Measurements from ENCODE around the gene GALR1.

Gene GALR1

DNA sequence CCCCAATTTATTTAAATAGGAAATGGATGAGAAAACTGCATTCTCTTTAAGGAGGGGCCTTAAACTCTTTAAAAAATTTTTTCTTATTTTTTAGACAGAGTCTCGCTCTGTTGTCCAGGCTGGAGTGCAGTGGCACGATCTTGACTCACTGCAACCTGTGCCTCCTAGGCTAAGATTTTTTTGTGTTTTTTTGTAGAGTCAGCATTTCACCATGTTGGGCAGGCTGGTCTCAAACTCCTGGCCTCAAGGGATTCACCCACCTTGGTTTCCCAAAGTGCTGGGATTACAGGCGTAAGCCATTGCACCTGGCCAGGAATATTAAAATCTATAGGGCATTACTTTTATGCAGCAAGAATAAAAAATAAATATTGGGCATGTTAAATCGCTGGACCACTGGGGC, 56.0 kb downstream of the GALR1 start:
- H3K27ac ChIP-seq, result no peak overlapping the region

DNA sequence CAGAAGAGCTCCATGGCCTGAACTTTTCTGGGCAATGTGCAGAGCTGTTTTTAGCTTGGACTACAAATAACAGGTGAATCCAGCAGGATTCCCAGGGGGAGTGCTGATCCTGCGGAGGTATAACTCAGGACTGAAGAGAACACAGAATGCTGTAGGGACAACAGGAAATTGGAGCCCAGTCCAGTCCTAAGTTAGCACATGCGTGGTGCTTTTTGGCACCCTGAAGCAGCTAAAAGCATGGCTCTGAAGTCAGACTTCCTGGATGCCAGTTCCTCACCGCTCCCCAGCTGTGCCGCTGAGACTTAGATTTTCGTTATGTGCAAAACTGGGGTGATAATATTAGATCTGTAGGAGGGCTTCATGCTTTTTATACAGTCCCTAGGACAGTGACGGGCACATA, 58.6 kb downstream of the GALR1 start:
- no peak for TF ChIP-seq CTCF (conservative IDR thresholded peaks at IDR 0.05)
- no peak for TF ChIP-seq ZFX (IDR thresholded peaks at IDR 0.05)
- H3K27ac ChIP-seq, result no peak overlapping the region

More for the DNA sequence above, 56.0 kb downstream of the GALR1 start:
- TF ChIP-seq ZFX (IDR thresholded peaks at IDR 0.05), result no peak
- TF ChIP-seq CTCF (conservative IDR thresholded peaks at IDR 0.05), result no peak

DNA sequence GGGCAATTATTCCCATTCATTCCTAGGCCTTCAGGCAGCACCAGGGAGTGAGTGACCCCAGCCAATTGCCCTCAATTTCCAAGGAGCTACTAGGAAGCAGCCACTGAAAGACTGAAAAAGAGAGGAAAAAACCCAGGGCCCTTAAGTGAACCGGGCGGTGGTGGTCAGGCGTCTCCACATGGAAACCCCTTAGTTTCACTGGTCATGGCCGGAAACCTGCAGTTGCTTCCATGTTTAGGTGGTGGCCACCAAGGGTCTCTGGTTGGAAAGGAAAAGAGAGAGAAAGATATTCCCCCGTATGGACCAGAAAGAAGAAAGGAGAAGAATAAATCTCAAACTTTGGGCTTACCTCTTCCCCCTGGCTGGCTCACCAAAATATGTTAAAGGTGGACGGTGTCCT, 64.9 kb downstream of the GALR1 start:
- H3K27ac ChIP-seq, result no peak overlapping the region
- TF ChIP-seq CTCF (conservative IDR thresholded peaks at IDR 0.05) (no peak), ZFX (IDR thresholded peaks at IDR 0.05) (no peak)

- no peak for TF ChIP-seq ZFX (IDR thresholded peaks at IDR 0.05)
- TF ChIP-seq CTCF (conservative IDR thresholded peaks at IDR 0.05), result no peak
- no peak overlapping the region for H3K27ac ChIP-seq
Measured at GRCh38 chr18:77314952-77315351, 65.3 kb downstream of the GALR1 start.

DNA sequence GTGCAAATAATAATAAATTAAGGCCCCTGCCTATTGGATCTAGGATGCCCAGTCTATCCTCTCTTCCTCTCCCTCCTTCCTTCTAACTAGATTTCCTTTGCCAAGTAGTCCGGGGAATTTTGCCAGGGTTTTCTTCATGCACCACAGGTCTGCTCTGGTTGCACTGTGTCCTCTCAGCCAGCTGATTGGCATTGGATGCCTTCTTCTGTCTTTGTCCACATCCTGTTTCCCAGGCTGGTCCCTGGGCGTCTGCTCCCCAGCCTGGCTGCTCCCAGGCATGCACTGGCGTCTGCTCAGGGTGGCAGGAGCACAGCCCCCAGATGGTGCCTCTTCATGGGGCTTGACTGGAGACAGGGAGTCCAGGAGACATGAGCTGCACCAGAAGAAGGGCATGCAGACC, 66.4 kb downstream of the GALR1 start:
- no peak overlapping the region for H3K27ac ChIP-seq
- no peak for TF ChIP-seq CTCF (conservative IDR thresholded peaks at IDR 0.05)
- TF ChIP-seq ZFX (IDR thresholded peaks at IDR 0.05), result no peak

DNA sequence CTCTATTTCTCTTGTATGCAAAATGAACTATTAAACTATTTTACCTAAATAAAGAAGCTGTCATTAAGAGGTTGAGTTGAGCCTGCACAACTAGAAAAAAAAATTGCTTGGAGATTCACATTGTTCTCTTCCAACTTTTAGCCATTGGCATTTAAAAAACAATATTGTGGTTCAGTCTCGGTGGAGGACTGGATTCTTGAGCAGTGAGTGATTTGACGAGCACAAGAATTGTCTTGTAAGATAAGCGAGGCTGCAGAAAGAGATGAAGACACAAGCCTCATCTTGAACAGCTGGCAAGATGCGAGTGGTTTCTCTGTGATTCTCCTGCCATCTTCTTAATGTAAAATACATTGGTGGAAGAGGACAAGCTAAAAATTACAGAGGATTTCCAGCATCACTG, 67.0 kb downstream of the GALR1 start:
- TF ChIP-seq ZFX (IDR thresholded peaks at IDR 0.05) (no peak), CTCF (conservative IDR thresholded peaks at IDR 0.05) (no peak)
- no peak overlapping the region for H3K27ac ChIP-seq

GRCh38 chr18:77320971-77321559, 71.4 kb downstream of the GALR1 start:
- TF ChIP-seq ZFX (IDR thresholded peaks at IDR 0.05) (no peak), CTCF (conservative IDR thresholded peaks at IDR 0.05) (no peak)

More at GRCh38 chr18:77320971-77321559, 71.4 kb downstream of the GALR1 start:
- H3K27ac ChIP-seq, result no peak overlapping the region

Data from C4-2B (cell line).